Measurements from ENCODE around the gene RAD54L.
"Not testable (repeated sequence)": the region's sequence is repeated elsewhere in the genome, so short reads cannot be mapped to it uniquely, and the experiment has no call there.

The RAD54L gene

DNA sequence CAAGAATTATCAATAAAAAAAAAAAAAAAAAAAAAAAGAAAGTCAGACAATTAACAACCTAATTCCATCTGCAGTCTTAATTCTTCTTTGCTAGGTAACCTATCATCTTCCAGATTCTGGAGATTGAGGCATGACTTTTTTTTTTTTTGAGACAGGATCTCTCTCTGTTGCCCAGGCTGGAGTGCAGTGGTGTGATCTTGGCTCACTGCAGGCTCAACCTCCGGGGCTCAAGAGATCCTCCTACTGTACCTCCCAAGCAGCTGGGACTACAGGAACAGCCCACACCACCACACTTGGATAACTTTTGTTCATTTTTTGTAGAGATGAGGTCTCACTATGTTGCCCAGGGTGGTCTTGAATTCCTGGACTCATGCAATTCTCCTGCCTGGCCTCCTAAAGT lies 4.6 kb upstream of the RAD54L start:
- no peak for DNase-seq

DNA sequence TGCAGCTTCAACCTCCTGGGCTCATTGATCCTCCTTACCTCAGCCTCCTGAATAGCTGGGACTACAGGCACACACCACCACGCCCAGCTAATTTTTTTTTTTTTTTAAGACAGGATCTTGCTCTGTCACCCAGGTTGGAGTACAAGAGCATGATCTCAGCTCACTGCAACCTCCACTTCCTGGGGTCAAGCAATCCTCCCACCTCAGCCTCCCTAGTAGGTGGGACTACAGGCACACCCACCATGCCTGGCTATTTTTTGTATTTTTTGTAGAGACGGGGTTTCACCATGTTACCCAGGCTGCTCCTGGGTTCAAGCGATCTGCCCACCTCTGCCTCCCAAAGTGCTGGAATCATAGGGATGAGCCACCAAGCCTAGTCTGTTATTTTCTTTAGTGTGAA lies 3.7 kb upstream of the RAD54L start:
- not testable (repeated sequence) for DNase-seq

DNA sequence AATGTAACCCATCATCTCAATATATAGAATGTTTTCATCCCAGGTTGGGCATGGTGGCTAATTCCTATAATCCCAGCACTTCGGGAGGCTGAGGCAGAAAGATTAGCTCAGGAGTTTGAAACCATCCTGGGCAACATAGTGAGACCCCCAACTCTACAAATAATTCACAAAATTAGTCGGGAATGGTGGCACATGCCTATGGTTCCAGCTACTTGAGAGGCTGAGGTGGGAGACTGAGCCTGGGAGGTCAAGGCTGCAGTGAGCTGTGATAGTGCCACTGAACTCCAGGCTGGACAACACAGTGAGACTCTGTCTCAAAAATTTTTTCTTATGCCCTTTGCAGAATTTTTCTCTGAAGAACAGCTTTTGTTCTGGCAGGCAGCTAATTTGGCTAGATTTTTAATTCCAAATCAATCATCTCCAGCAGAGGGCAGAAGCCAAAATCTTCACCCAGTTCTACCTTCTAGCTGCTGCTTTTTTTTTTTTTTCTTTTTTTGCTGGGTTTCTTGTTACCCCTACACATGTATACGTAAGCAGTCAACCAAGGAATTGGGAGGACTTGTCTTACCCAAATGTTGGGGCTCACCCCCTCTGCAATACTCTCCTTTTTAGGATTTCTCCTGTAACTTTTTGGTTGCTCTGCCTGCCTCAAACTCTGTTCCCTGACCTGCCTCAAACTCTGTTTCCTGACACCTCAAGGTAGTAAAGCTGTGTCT lies 2.7 kb upstream of the RAD54L start:
- DNase-seq = peak; percentile 33

DNA sequence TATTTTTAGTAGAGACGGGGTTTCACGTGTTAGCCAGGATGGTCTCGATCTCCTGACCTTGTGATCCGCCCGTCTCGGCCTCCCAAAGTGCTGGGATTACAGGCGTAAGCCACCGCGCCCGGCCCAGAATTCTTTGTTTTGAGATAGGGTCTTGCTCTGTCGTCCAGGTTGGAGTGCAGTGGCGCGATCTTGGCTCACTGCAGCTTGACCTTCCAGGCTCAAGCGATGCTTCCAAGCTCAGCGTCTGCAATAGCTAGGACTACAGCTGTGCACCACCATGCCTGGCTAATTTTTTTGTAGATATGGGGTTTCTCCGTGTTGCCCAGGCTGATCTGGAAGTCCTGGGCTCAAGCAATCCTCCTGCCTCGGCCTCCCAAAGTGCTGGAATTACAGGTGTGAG lies 1.4 kb upstream of the RAD54L start:
- DNase-seq = not testable (repeated sequence)

DNA sequence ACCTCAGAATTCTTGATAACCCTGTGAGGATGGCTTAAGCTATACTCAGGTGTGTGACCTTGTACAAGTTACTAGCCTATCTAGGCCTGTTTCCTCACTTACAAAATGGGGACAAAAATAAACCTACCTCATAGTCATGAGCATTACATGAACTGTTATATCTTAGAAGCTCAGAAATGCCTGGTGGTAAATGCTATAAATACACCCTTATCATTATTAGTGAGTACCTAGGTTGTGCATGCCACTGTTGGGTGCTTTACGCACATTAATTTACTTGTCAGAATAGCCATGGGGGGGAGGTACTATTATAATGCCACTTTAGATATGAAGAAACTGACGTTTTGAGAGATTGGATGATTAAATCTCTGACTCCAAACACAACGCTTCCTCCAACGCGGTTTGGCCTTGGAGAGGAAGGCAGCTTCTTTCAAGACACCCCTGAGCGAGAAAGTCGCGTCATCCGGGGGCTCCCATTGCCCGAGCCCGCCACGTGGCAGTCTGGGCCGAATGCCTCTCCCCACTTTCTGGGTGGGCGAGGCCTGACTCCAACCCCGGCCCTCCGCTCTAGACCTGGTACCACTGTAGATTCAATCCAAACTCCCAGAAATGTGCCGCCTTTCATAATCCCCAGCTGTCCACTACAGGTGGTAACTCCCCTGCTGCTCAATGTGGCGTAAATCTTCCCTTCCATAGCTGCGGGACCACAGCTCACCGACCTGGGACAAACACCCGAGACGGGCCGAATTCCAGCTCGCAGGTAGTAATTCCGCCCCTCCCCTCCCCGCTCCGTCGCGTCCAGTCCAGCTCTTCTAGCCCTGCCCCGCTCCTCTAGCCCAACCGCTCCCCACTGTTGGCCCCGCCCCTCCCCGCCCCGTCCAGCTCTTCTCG lies 771 bp upstream of the RAD54L start:
- DNase-seq = peak; percentile 63

DNA sequence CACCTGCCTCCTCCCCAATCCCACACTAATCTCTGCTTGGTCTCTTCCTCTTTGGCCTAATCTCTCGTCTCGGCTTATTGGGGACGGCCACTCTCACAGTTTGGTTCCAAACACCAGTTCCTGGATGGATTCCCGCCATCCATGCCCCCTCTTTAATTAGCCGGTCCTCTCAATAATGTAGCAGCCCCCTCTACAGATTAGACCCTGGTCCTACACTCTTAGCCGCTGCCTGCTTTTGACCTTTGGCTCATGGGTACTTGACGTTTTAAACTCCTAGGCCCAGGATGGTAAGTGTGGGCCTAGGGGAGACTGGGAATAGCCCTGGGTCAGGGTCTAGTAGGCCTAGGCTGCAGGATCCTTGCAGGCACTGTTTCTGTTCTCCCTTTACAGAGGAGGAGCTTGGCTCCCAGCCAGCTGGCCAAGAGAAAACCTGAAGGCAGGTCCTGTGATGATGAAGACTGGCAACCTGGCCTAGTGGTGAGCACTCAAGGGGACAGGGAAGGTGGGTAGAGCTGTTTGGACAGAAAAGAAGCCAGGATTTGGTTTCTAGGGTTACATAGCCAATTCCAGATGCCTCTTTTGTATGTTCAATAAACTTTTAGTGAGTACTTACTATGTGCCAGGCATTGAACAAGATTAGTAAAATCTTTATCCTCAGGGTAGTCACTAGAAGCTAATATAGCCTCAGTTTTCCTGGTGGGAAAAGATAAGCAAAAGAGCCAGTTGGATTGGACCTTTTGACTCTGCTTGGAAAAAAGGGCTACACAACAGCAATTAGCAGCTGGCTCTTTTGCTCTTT lies 758 bp downstream of the RAD54L start:
- peak; percentile 28 for DNase-seq

DNA sequence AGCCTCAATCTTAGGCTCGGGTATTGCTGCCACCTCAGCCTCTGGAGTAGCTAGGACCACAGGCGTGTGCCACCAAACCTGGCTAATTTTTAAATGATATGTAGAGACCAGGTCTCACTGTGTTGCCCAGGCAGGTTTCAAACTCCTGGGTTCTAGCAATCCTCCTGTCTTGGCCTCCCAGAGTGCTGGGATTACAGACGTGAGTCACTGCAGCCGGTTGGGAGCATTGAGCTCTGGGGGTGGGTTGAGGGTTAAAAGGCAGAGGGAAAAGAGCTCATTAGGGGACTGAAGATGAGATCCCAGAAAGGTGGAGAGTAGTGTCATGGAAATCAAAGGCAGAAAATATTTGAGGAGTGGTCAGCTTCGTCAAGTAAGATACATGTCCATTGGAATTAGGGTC lies 7.1 kb downstream of the RAD54L start:
- no peak for DNase-seq

DNA sequence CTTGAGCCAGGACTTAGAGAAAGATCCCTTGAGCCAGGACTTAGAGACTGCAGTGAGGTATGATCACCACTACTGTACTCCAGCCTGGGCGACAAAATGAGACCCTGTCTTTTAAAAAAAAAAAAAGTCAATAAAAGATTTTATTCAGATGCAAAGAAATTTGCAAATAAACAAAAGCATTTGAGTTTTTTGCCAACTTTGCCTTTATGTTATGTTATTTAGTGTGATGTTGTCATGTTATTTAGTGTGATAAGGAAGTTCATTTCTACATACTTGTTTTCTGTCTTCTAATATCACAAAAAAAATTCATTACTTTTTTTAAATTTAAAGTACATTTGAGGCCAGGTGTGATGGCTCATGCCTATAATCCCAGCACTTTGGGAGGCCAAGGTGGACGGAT lies 9.0 kb downstream of the RAD54L start:
- no peak for DNase-seq

DNA sequence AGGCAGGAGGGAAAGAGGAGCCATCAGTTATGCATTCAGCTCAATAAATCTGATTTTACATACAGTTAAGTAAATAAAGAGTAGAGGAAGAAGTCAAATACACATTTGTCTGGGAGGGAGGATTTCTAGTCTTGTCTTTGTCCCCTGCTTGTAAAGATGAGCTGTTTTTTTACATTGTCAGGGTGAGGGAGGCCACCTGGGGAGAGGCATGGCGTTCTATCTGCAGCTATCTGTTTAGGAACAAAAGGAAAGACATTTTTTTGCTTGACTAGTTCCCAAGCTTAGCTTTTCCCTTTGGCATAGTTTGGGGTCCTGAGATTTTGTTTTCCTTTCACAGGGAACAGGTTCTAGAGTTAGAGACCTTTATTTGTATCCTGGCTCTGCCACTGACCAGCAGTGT lies 14.9 kb downstream of the RAD54L start:
- DNase-seq = no peak

DNA sequence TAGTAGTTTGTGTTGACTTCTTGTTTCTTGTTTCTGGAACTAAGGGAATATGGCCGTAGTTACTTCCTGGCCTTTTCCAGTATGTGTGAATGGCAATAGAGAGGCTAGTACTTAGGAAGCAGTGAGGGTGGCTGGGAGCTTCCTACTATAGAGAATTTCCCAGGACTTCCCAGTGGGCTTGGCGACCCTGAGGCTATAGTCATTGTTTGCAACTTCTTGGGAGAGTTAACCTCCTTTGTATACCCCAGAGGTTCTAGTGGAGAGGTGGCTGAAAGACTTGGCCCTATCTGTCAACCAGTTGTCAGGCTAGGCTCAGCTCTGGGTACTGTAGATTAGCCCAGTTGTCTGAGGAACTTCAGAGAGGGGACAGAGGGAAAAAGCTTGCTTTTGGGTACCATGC lies 15.6 kb downstream of the RAD54L start:
- no peak for DNase-seq

DNA sequence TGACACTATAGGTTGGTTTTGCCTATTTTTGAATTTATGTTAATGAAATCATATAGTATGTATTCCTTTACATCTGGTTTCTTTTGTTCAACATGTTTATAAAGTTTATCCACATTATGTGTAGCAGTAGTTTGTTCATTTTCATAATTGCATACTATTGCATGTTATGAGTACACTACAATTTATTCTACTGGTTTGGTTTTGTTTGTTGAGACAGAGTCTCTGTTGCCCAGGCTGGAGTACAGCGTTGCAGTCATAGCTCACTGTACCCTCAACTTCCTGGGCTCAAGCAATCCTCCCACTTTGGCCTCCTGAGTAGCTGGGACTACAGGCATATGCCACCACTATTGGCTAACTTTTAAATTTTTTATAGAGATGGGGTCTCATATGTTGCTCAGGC lies 21.0 kb downstream of the RAD54L start:
- DNase-seq = no peak

DNA sequence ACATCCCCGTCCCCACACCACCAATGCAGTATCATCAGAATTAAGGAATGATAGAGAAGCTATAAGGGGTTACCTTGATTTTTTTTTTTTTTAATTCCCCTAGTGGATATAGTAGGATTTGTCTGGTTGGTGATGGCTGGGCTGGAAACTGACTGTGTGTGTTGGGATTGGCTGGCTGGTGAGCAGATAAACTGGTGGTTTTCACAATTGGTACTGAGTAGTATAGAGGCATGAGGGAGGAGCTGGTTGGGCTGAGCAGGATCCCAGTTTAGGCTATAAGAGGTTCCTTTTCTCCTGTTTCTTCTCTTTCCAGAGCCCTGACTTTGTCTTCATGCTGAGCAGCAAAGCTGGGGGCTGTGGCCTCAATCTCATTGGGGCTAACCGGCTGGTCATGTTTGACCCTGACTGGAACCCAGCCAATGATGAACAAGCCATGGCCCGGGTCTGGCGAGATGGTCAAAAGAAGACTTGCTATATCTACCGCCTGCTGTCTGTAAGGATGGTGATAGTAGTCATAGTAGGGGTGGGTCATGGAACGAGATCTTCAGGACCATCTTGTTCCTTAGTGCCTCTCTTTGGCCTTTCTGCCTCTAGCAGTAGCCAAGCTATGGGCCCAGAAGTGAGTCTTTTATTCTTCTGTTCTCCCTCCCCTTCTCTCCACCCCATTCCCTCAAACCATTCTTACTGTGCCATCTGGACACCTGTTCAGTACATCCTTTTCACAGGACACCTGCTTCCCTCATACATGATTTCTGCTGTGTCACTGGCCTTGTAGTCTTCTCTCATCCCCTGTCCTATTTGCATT lies 26.9 kb downstream of the RAD54L start:
- DNase-seq = no peak

DNA sequence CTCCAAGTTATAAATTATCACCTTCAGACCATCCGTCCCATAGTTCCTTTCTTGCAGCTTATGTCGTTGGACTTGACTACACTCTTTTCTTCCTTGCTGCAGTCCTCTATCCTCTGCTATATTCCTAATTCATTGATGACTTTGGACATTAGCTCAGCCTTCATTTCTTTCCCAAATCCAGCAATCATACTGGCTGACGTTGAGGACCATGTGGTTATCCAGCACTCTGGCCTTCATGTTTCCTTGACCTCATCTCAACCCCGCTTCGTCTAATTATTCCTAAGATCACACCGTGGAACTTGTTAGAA lies 27.4 kb downstream of the RAD54L start:
- DNase-seq = no peak

DNA sequence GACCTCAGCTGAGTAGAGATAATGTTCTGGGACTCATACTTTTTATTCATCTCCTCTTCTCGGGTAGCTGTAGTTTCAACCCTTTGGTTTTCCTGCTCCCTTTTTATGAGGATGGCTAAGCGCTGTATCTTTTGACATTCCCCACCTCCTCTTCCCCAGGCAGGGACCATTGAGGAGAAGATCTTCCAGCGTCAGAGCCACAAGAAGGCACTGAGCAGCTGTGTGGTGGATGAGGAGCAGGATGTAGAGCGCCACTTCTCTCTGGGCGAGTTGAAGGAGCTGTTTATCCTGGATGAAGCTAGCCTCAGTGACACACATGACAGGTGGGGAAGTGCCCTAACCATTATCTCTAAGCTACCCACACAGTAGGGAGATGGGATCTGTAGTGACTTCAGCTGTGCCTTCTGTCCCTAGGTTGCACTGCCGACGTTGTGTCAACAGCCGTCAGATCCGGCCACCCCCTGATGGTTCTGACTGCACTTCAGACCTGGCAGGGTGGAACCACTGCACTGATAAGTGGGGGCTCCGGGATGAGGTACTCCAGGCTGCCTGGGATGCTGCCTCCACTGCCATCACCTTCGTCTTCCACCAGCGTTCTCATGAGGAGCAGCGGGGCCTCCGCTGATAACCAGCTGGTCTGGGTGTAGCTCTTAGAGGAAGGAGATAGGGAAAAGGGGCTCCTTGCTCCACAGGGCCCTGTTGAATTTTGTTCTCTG lies 30.3 kb downstream of the RAD54L start:
- DNase-seq = no peak

DNA sequence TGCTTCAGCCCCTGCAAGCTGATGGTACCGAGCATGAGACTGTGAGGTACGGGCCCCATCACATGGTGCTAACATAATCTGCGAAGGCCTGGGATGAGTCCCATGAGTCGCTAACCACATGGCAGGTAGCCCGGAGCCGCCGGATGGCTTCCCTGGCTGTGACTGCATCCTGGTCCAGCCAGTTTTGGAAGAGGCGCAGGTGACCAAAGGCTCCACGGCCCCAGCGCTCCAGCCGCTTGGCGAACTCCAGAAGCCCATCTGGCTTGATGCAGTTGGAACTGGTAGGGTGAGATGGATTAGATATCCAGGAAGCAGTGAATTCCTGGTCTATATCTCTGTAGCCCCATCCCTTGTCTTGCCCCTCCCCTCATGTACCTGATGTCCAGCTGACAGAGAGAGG lies 31.2 kb downstream of the RAD54L start:
- no peak for DNase-seq

DNA sequence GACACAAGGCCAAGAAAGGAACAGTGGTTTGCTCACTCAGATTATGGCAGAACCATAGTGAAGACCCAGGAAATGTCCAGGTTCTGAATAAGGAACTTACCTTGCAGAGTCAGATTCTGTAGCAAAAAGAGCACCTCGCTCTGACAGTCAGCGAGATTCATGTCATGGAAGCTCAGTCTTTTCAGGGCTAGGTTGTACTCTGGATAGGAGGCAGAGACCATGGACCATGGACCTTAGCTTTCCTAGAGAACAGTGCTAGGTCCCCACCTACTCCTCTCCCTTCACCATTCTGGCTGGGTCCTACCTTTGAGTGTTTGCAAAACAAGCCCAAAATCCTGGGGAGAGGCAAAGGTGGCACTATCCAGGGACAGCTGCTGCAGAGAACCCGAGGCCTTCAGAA lies 32.5 kb downstream of the RAD54L start:
- no peak for DNase-seq

DNA sequence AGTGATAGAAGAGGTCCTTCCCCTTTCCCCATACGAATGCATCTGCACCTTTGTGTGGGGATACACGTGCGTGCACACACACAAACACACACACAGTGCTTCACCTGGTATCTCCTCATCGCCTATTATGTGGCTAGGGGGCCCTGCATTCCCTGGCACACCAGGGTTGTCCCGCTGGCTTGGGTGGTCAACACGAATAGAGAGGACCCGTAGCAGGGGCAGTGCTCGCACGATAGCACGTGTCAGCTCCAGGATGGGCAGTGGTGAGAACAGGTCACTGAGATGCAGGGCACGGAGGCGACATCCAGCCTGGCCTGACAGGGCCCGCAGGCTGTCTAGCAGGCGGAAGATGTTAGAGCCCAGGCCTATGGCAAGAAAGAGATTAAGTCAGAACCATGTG lies 33.5 kb downstream of the RAD54L start:
- DNase-seq = no peak

DNA sequence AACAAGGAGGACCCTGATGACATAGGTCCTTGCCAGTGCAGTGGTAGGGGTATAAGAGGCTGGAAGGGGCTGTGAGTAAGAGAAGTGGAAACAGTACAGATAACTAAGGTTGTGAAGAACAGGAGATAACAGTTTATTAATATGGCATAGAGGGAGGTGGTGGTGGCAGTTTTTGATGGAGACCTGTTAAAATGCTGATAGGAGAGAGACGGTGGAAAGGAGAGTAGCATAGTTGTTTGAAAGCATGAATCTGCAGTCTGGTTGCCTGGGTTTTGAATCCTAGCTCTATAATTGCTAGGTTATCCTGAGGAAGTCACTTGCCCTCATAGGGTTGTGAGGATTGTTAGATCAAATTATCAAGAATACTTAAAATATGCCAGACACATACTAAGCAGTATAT lies 36.5 kb downstream of the RAD54L start:
- no peak for DNase-seq

DNA sequence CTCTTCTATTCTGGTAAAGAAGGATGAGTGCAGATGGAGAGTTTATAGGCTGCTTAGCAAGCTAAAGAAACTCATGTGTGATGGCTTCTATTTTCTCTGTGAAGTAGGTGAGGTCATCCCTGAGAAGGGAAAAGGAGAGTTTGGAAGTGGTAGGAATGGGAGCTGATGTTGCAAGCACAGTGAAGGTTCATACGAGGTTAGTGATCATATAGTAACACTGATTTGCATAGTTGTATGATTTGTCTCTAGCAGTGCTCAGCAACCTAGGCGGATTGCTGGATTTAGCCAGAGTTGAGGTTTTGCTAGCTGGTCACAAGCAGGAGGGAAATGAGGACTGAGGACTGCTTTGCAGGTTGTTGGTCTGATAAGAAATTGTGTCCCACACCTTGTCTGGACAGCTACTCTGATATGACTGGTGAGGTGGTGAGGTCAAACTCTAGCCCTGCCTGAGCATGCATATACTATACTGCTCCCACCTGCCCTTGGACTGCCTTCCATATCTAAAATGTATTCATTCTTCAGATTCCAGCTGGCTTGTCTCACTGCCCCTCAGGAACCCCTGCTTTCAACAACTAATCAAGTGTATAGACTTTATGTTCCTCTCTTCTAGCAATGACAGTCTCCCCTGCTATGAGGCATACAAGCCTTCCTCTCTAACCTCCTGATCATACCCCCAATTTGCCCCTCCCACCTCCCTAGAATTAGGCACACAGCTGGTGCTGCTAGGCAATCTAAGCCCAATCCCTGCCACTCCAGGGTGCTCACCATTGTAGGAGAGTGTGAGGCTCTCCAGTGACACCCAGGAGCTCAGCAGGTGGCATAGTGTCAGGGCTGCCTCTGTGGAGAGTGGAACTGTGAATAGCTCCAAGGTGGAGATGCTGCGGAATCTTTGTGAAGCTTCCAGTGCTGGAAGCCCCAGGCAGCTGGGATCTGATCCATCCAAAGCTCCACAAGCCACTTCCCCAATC lies 37.3 kb downstream of the RAD54L start:
- peak; percentile 85 for DNase-seq

DNA sequence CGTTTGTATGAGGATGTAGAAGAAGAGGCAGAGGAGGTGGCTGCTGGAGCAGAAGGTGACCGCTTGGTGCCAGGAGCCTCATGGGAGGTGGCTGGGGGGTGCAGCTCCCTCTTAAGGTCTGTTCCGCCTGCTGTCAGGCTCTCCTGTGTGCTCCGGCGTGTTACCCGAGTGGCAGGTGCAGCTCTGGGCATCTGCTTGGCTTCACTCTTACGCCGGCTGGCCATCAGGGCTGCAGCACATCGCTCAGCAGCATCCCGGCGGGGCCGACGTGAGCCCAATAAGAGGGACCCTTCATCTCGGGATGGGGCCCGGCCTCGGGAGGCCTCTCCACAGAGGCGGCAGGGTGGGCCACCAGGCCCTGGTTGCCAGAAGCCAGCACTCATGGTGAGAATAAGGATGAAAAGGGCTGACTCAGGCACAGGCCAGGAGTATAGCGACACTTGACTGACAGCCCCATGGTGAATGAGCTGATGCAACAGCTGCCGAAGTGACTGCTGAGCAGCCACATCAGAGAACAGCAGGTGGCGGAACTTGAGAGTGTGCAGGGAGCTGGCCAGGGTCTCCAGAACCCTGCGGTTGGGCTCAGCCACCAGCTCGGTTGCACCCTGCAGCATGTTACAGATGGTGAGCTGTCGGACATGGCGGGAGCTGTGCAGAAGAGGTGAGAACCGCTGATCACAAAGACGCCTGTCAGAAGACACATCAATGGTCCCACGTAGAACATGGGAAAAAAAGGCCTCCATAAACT lies 38.3 kb downstream of the RAD54L start:
- DNase-seq = no peak
